Measurements from ENCODE around the gene PIAS4. TPM values are rescaled to one million over a fixed set of nuclear protein-coding genes. Genes with fewer than 3 reads are reported as not detected.

PIAS4 gene
- total RNA-seq, 1 donor from 2014 or later = 36.4 TPM

GRCh38 chr19:4057931-4058692, 50.6 kb downstream of the PIAS4 start:
- ChIA-PET CTCF (no interaction called here), POLR2A (interaction anchor here (0.9 to 2.2 kb wide), 4 partner anchors 32 to 72 kb away, joined by 3 to 8 read pairs (median 6); partner anchors contain the start of gene EEF2)
- Mint-ChIP-seq H3K36me3 (ENCODE audit: low read depth) (peaks cover 36% of the 10 kb centered on the region), H3K4me1 (peaks cover 51% of the 10 kb centered on the region), H3K4me3 (peak overlapping the region; percentile 28), H3K9me3 (no peaks in the 10 kb centered on the region), H3K27me3 (no peaks in the 10 kb centered on the region), H3K27ac (peak overlapping the region; percentile 65)
- no peak for DNase-seq
- TF ChIP-seq, protein P1, sequence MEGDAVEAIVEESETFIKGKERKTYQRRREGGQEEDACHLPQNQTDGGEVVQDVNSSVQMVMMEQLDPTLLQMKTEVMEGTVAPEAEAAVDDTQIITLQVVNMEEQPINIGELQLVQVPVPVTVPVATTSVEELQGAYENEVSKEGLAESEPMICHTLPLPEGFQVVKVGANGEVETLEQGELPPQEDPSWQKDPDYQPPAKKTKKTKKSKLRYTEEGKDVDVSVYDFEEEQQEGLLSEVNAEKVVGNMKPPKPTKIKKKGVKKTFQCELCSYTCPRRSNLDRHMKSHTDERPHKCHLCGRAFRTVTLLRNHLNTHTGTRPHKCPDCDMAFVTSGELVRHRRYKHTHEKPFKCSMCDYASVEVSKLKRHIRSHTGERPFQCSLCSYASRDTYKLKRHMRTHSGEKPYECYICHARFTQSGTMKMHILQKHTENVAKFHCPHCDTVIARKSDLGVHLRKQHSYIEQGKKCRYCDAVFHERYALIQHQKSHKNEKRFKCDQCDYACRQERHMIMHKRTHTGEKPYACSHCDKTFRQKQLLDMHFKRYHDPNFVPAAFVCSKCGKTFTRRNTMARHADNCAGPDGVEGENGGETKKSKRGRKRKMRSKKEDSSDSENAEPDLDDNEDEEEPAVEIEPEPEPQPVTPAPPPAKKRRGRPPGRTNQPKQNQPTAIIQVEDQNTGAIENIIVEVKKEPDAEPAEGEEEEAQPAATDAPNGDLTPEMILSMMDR (IDR thresholded peaks at IDR 0.05) = no peak
- intact Hi-C loops (cut with micrococcal nuclease) = no loop called here
- peak; percentile 22 for ATAC-seq (ENCODE audit: low read depth)

DNA sequence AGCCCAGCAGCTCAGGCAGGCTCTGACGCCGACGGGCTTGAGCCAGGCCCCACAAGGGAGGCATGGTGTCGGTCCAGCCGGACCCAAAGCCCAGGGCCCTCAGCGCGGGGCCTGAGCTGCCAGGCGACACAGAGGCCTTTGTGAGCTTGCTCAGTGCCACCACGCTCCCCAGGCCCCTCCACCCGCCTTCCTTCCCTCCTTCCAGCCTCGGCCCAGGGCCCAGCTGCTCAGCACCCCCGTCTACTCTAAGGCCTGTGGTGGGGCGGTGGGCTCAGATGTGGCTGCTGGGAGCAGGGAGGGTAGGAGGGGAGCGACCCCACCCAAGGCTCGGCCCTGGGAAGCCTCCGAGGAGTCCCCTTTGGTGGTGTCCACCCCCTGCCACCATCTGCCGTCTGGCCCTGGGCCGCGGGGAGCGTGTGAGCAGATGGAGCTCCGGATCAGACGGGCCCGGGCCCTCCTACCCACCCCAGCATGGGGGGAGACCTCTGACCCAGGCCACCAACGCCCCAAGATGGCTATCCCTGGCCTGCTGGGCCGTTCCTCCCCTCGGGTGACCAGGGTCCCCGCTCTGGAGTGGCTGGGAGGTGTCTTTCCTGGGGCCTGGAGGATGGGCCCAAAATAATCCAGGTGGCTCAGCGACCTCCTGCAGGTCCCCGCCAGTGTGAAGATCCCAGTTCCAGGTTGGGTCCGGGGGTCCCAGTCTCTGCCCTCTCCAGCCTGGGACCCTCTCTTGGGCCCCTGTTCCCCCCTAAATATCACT, 51.3 kb downstream of the PIAS4 start:
- intact Hi-C loops (cut with micrococcal nuclease) = no loop called here
- TF ChIP-seq, protein P1 (IDR thresholded peaks at IDR 0.05) = no peak
- CTCF ChIA-PET = no interaction called here
- DNase-seq = no peak
- Mint-ChIP-seq H3K4me3 (no peak overlapping the region), H3K27me3 (no peaks in the 10 kb centered on the region), H3K36me3 (ENCODE audit: low read depth) (peaks cover 29% of the 10 kb centered on the region), H3K27ac (peak overlapping the region; percentile 73), H3K9me3 (no peaks in the 10 kb centered on the region), H3K4me1 (peaks cover 52% of the 10 kb centered on the region)
- no peak for ATAC-seq (ENCODE audit: low read depth)
- POLR2A ChIA-PET = interaction anchor here (0.6 to 2.2 kb wide), 5 partner anchors 31 to 73 kb away, joined by 3 to 8 read pairs (median 4); partner anchors contain the start of gene EEF2

DNA sequence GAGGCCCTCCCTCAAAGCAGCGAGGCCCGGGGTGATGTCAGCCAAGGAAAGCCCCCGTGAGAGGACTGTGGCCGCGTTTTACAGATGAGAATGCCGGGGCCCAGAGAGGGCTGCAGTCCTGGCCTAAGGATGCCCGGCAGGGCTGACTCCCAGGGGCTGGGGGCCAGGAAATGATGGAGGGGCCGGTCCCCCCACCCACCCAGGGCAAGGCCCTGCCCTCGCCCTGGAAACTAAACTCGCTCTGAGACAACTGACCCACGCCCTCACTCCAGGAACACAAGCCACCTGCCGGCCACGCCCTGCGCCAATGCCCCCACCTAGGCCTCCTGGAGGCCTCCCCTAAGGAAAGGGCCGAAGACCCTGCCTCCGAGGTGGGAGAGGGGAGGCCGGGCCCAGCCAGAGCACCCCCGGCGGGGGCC, 51.9 kb downstream of the PIAS4 start:
- H3K36me3 Mint-ChIP-seq (ENCODE audit: low read depth) = peaks cover 28% of the 10 kb centered on the region
- no peaks in the 10 kb centered on the region for H3K9me3 Mint-ChIP-seq
- DNase-seq = no peak
- ATAC-seq (ENCODE audit: low read depth) = peak; percentile 1
- intact Hi-C loops (cut with micrococcal nuclease) = no loop called here
- peak overlapping the region; percentile 48 for H3K4me3 Mint-ChIP-seq
- H3K27me3 Mint-ChIP-seq = no peaks in the 10 kb centered on the region
- TF ChIP-seq, protein P1 (IDR thresholded peaks at IDR 0.05) = no peak
- H3K4me1 Mint-ChIP-seq = peaks cover 56% of the 10 kb centered on the region
- ChIA-PET CTCF (no interaction called here), POLR2A (interaction anchor here (0.5 to 1.0 kb wide), 5 partner anchors 10 to 1129 kb away, joined by 3 to 6 read pairs (median 4); partner anchors contain the start of gene EEF2)
- peak overlapping the region; percentile 73 for H3K27ac Mint-ChIP-seq

DNA sequence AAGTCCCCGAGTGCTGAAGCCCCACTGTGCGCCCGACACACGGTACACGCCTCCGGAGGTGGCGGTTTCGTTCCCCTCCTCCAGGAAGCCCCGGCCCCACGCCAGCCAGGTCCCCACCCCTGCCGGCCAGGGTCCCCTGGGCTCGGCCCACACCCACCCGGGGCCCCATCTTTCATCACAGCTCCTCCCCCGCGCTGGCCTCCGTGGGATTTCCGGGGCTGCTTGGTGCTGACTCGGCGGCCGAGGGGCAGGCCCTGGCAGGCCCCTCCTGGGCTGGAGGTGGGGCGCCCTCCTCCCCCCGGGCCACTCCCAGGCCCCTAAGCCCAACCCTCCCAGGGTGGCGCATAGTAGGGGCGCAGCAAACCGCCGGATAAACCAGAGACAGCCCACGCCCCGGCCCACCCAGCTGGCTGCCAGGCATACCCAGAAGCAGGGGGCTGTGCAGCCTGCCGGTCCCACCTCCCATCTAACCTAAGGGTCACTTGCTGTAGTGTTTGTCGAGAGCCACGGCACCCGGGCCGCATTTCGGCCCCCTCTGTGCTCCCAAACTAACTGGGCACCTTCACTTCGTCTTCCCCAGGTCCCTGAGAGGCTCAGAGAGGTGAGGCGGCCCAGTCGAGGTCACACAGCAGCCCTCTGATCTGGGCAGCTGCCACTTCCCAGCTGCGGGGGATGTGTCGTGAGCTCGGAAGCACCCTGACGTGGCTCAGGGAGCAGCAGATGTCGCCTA, 52.5 kb downstream of the PIAS4 start:
- no peaks in the 10 kb centered on the region for H3K9me3 Mint-ChIP-seq
- intact Hi-C loops (cut with micrococcal nuclease) = loop anchor here (10.0 kb wide), 1 partner anchor 505 kb away; the partner anchor contains the start of gene MFSD12
- H3K4me1 Mint-ChIP-seq = peaks cover 56% of the 10 kb centered on the region
- H3K27ac Mint-ChIP-seq = peak overlapping the region; percentile 78
- no peak for DNase-seq
- TF ChIP-seq, protein P1 (IDR thresholded peaks at IDR 0.05) = no peak
- H3K27me3 Mint-ChIP-seq = no peaks in the 10 kb centered on the region
- POLR2A ChIA-PET = interaction anchor here (0.5 to 1.0 kb wide), 6 partner anchors 9 to 1128 kb away, joined by 3 to 6 read pairs (median 4); partner anchors contain the start of gene EEF2
- ATAC-seq (ENCODE audit: low read depth) = peak; percentile 64
- CTCF ChIA-PET = no interaction called here
- peak overlapping the region; percentile 48 for H3K4me3 Mint-ChIP-seq
- peaks cover 23% of the 10 kb centered on the region for H3K36me3 Mint-ChIP-seq (ENCODE audit: low read depth)

Data from activated B cell treated with CpG ODN at 0.5 μM for 24 hours (primary cell).